ENCODE data around the gene ATF2.

DNA sequence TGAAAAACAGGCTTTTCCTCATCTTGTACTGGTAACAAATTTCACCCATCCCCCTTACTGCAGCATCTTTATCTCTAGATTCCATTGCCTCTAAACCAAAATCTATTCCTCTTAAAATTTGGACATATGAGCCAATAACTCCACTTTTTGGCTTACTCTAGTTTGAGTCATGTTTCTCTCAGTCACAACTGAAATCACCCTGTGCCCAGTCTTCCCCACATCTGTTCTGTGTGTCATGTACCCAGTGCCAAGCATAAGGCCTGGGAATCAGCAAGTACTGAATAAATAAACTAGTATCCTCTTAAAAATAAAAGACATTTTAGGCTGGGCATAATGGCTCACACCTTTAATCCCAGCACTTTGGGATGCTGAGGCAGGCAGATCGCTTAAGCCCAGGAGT is 142.1 kb downstream of the ATF2 start:
- no peak for TF ChIP-seq EZH2 (IDR thresholded peaks at IDR 0.05; ENCODE audit: borderline replicate concordance)
- TF ChIP-seq, protein P1, sequence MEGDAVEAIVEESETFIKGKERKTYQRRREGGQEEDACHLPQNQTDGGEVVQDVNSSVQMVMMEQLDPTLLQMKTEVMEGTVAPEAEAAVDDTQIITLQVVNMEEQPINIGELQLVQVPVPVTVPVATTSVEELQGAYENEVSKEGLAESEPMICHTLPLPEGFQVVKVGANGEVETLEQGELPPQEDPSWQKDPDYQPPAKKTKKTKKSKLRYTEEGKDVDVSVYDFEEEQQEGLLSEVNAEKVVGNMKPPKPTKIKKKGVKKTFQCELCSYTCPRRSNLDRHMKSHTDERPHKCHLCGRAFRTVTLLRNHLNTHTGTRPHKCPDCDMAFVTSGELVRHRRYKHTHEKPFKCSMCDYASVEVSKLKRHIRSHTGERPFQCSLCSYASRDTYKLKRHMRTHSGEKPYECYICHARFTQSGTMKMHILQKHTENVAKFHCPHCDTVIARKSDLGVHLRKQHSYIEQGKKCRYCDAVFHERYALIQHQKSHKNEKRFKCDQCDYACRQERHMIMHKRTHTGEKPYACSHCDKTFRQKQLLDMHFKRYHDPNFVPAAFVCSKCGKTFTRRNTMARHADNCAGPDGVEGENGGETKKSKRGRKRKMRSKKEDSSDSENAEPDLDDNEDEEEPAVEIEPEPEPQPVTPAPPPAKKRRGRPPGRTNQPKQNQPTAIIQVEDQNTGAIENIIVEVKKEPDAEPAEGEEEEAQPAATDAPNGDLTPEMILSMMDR (IDR thresholded peaks at IDR 0.05; ENCODE audit: poor library complexity) = no peak
